Suprapubic skin (tissue), 4 donors: ENCODE results near the gene ST8SIA3. TPM values are rescaled to one million over a fixed set of nuclear protein-coding genes. Genes with fewer than 3 reads are reported as not detected.

ENCODE experiments used
- DNase-seq, 2 donors: peaks; one replicate each; pipeline ENCODE4 v3.0.0-alpha.2; 2019; ENCODE audit warnings: low spot score in 2 of 2
- H3K27ac ChIP-seq: fragments of 200-600 bp; sonication (generic); one replicate; pipeline ENCODE4 v1.5.1; 2019
- H3K27me3 ChIP-seq: fragments of 200-600 bp; sonication (generic); one replicate; pipeline ENCODE4 v1.5.1; 2019
- H3K36me3 ChIP-seq: fragments of 200-600 bp; sonication (generic); one replicate; pipeline ENCODE4 v1.5.1; 2019
- H3K4me1 ChIP-seq: fragments of 200-600 bp; sonication (generic); one replicate; pipeline ENCODE4 v1.5.1; 2019
- H3K4me3 ChIP-seq: fragments of 200-600 bp; sonication (generic); one replicate; pipeline ENCODE4 v1.5.1; 2019; ENCODE audit warnings: mild to moderate bottlenecking
- H3K9me3 ChIP-seq: fragments of 200-600 bp; sonication (generic); one replicate; pipeline ENCODE4 v1.5.1; 2019
- EP300 ChIP-seq: sonication (generic); formaldehyde crosslinking; IDR thresholded peaks from one replicate; pipeline ENCODE4 v1.6.1; 2017; ENCODE audit warnings: antibody characterized with exemption
- POLR2A ChIP-seq, 2 donors: fragments of 450-650 bp; IDR thresholded peaks; one replicate each; pipeline ENCODE4 v1.6.1; 2017; ENCODE audit warnings: antibody characterized with exemption in 2 of 2, mild to moderate bottlenecking in 2 of 2, moderate library complexity in 2 of 2
- POLR2AphosphoS5 ChIP-seq, 3 donors: sonication (generic); formaldehyde crosslinking; IDR thresholded peaks; one replicate each; pipeline ENCODE4 v1.6.1; 2017; ENCODE audit warnings: antibody characterized with exemption in 3 of 3
- WGBS: methylation state at CpG from one replicate; pipeline ENCODE4 v1.1.5; 2018; 5-methylcytosine and 5-hydroxymethylcytosine counted together
- total RNA-seq, 4 donors: library from RNA; depleted of rRNA; stranded (reverse); fragments of >200 nt; gene quantifications; one replicate each; pipeline ENCODE4 v1.1.0, GENCODE V29; 2016
- TF ChIP-seq, protein P1 (sequence below), 2 donors: fragments of 200-600 bp in 1 of 2; fragments of 450-650 bp in 1 of 2; sonication (generic) in 1 of 2; IDR thresholded peaks; one replicate each; pipeline ENCODE4 v1.5.1; 2016 to 2019; ENCODE audit warnings: antibody characterized with exemption in 2 of 2, mild to moderate bottlenecking in 1 of 2, moderate library complexity in 1 of 2

ST8SIA3 gene
- total RNA-seq, 4 donors from 2014 or later = not detected

- Histone ChIP-seq H3K4me1 (no peaks in the 10 kb centered on the region), H3K27ac (no peak overlapping the region), H3K36me3 (no peaks in the 10 kb centered on the region), H3K4me3 (no peak overlapping the region), H3K27me3 (no peaks in the 10 kb centered on the region), H3K9me3 (no peaks in the 10 kb centered on the region)
- no peak for TF ChIP-seq POLR2A (IDR thresholded peaks at IDR 0.05)
- TF ChIP-seq POLR2AphosphoS5 (IDR thresholded peaks at IDR 0.05) = no peak
- TF ChIP-seq EP300 = no peak
- TF ChIP-seq, protein P1, sequence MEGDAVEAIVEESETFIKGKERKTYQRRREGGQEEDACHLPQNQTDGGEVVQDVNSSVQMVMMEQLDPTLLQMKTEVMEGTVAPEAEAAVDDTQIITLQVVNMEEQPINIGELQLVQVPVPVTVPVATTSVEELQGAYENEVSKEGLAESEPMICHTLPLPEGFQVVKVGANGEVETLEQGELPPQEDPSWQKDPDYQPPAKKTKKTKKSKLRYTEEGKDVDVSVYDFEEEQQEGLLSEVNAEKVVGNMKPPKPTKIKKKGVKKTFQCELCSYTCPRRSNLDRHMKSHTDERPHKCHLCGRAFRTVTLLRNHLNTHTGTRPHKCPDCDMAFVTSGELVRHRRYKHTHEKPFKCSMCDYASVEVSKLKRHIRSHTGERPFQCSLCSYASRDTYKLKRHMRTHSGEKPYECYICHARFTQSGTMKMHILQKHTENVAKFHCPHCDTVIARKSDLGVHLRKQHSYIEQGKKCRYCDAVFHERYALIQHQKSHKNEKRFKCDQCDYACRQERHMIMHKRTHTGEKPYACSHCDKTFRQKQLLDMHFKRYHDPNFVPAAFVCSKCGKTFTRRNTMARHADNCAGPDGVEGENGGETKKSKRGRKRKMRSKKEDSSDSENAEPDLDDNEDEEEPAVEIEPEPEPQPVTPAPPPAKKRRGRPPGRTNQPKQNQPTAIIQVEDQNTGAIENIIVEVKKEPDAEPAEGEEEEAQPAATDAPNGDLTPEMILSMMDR (IDR thresholded peaks at IDR 0.05) = no peak
- no peak for DNase-seq
- 82% methylated on average over 2 of the region's 2 CpGs for WGBS
Measured at GRCh38 chr18:57364460-57364859, 12.1 kb downstream of the ST8SIA3 start.

DNA sequence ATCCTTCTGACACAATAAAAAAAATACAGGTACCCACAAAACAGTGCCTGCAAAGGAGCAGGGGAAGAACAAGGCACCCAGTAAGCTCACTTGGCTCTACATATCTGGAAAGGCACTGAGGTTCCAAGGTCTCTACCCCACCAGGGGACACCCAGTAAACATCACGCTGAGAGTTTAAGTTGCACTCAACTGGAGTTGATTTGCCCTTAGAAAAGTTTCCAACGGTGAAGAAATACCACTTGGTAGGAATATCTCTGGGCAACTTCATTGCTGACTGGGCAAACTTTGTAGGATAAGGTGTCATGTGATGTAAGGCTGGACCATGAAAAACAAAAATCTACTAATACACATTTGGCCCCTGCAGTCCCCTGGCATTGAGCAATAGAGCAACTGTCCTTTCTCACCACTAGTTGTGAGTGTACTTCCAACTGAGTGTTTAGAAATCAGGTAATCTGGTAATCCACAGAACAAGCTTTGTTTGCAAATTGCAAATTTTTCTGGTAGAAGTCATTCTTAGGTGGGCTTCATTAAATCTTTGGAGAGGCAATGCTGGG lies 14.2 kb downstream of the ST8SIA3 start:
- 82% methylated on average over 2 of the region's 2 CpGs for WGBS
- H3K9me3 ChIP-seq = no peaks in the 10 kb centered on the region
- no peaks in the 10 kb centered on the region for H3K36me3 ChIP-seq
- no peak for DNase-seq
- H3K27ac ChIP-seq = no peak overlapping the region
- TF ChIP-seq POLR2A (IDR thresholded peaks at IDR 0.05) (no peak), POLR2AphosphoS5 (IDR thresholded peaks at IDR 0.05) (no peak), EP300 (no peak)
- TF ChIP-seq, protein P1 (IDR thresholded peaks at IDR 0.05) = no peak
- H3K4me1 ChIP-seq = no peaks in the 10 kb centered on the region
- H3K4me3 ChIP-seq = no peak overlapping the region
- no peaks in the 10 kb centered on the region for H3K27me3 ChIP-seq

DNA sequence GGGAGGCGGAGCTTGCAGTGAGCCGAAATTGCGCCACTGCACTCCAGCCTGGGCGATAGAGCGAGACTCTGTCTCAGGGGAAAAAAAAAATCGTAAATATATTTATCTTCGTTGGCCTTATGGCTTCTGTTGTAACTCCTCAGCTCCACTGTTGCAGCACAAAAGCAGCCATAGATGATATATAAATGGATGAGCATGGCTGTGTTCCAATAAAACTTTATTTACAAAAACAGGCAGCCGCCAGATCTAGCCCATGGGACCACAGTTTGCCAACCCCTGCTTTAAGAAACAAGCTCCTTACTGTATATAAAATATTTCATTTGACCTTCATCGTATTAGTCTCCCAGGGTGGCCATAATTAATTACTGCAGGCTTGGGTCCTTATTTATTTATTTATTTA lies 20.1 kb downstream of the ST8SIA3 start:
- WGBS = 92% methylated on average over 9 of the region's 9 CpGs
- no peak for TF ChIP-seq POLR2A (IDR thresholded peaks at IDR 0.05)
- TF ChIP-seq, protein P1 (IDR thresholded peaks at IDR 0.05) = no peak
- TF ChIP-seq EP300 = no peak
- no peak for TF ChIP-seq POLR2AphosphoS5 (IDR thresholded peaks at IDR 0.05)
- no peak for DNase-seq
- Histone ChIP-seq H3K36me3 (no peaks in the 10 kb centered on the region), H3K4me1 (no peaks in the 10 kb centered on the region), H3K27me3 (peaks cover 5% of the 10 kb centered on the region), H3K9me3 (no peaks in the 10 kb centered on the region), H3K4me3 (no peak overlapping the region), H3K27ac (no peak overlapping the region)

GRCh38 chr18:57373017-57373416 lies 20.7 kb downstream of the ST8SIA3 start:
- no peak for DNase-seq
- TF ChIP-seq POLR2AphosphoS5 (IDR thresholded peaks at IDR 0.05) (no peak), EP300 (no peak), POLR2A (IDR thresholded peaks at IDR 0.05) (no peak)
- TF ChIP-seq, protein P1 (IDR thresholded peaks at IDR 0.05) = no peak
- no peaks in the 10 kb centered on the region for H3K4me1 ChIP-seq
- H3K27me3 ChIP-seq = peaks cover 9% of the 10 kb centered on the region
- H3K9me3 ChIP-seq = no peaks in the 10 kb centered on the region
- no peaks in the 10 kb centered on the region for H3K36me3 ChIP-seq
- H3K27ac ChIP-seq = no peak overlapping the region
- WGBS = 93% methylated on average over 4 of the region's 4 CpGs
- no peak overlapping the region for H3K4me3 ChIP-seq

DNA sequence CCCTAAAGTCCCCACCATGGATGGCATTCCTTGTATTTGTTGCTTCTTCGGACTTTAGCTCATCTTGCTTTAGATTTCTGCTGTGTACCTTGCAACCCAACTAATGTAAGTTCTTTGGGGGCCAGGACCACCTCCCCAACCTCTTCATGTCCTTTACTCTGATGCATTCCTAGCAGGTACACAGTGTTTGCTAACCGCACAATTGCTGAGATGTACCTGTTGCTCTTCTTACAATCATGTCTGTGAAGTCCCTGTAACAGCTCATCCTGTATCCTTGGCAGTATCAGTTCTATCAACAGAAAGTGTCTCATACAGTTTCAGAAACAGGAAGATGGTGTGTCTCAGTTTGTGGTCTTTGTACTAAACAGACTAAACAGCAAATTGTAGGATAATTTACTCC lies 24.1 kb downstream of the ST8SIA3 start:
- Histone ChIP-seq H3K4me1 (no peaks in the 10 kb centered on the region), H3K36me3 (no peaks in the 10 kb centered on the region), H3K27ac (no peak overlapping the region), H3K9me3 (no peaks in the 10 kb centered on the region), H3K4me3 (no peak overlapping the region), H3K27me3 (peaks cover 13% of the 10 kb centered on the region)
- TF ChIP-seq POLR2AphosphoS5 (IDR thresholded peaks at IDR 0.05) = no peak
- TF ChIP-seq, protein P1 (IDR thresholded peaks at IDR 0.05) = no peak
- TF ChIP-seq EP300 = no peak
- no peak for TF ChIP-seq POLR2A (IDR thresholded peaks at IDR 0.05)
- no peak for DNase-seq
- 90% methylated on average over 2 of the region's 2 CpGs for WGBS
